ENCODE results near the gene ZNF750. TPM values are rescaled to one million over a fixed set of nuclear protein-coding genes. Genes with fewer than 3 reads are reported as not detected.

Gene ZNF750
- total RNA-seq, 4 donors from 2014 or later: not detected

GRCh38 chr17:82851381-82851780 is 11.6 kb upstream of the ZNF750 start:
- Histone ChIP-seq H3K27ac (no peak overlapping the region), H3K27me3 (no peaks in the 10 kb centered on the region), H3K9me3 (no peaks in the 10 kb centered on the region), H3K36me3 (peaks cover 0 to 18% (median 0%) of the 10 kb centered on the region in 3 donors), H3K4me1 (no peaks in the 10 kb centered on the region), H3K4me3 (no peak overlapping the region)
- 90 to 92% methylated on average over 11 to 12 of the region's 12 CpGs for WGBS, 2 donors
- DNase-seq (ENCODE audit: low spot score in 2 of 2): no peak
- TF ChIP-seq EP300 (IDR thresholded peaks at IDR 0.05): no peak
- TF ChIP-seq POLR2A (IDR thresholded peaks at IDR 0.05): no peak
- TF ChIP-seq, protein P1, sequence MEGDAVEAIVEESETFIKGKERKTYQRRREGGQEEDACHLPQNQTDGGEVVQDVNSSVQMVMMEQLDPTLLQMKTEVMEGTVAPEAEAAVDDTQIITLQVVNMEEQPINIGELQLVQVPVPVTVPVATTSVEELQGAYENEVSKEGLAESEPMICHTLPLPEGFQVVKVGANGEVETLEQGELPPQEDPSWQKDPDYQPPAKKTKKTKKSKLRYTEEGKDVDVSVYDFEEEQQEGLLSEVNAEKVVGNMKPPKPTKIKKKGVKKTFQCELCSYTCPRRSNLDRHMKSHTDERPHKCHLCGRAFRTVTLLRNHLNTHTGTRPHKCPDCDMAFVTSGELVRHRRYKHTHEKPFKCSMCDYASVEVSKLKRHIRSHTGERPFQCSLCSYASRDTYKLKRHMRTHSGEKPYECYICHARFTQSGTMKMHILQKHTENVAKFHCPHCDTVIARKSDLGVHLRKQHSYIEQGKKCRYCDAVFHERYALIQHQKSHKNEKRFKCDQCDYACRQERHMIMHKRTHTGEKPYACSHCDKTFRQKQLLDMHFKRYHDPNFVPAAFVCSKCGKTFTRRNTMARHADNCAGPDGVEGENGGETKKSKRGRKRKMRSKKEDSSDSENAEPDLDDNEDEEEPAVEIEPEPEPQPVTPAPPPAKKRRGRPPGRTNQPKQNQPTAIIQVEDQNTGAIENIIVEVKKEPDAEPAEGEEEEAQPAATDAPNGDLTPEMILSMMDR (IDR thresholded peaks at IDR 0.05): no peak

GRCh38 chr17:82849076-82849945 is 9.5 kb upstream of the ZNF750 start:
- Histone ChIP-seq H3K4me1 (no peaks in the 10 kb centered on the region), H3K36me3 (peaks cover 0 to 17% (median 0%) of the 10 kb centered on the region in 3 donors), H3K27ac (no peak overlapping the region), H3K9me3 (no peaks in the 10 kb centered on the region), H3K4me3 (no peak overlapping the region), H3K27me3 (no peaks in the 10 kb centered on the region)
- WGBS, 2 donors: 89 to 92% methylated on average over 29 to 33 of the region's 33 CpGs
- TF ChIP-seq POLR2A (IDR thresholded peaks at IDR 0.05): no peak
- TF ChIP-seq EP300 (IDR thresholded peaks at IDR 0.05): no peak
- TF ChIP-seq, protein P1 (IDR thresholded peaks at IDR 0.05): no peak
- DNase-seq (ENCODE audit: low spot score in 2 of 2): no peak

GRCh38 chr17:82848022-82848592 is 8.3 kb upstream of the ZNF750 start:
- peak overlapping the region in 2 of 4 donors; percentile 12 to 26 for H3K4me3 ChIP-seq
- DNase-seq (ENCODE audit: low spot score in 2 of 2): peak in 1 of 2 donors; percentile 18
- H3K36me3 ChIP-seq: peaks cover 0 to 13% (median 0%) of the 10 kb centered on the region in 3 donors
- no peaks in the 10 kb centered on the region for H3K9me3 ChIP-seq
- H3K27ac ChIP-seq: peak overlapping the region in 2 of 4 donors; percentile 23 to 48
- TF ChIP-seq EP300 (IDR thresholded peaks at IDR 0.05): peak in 1 of 2 donors; percentile 14
- TF ChIP-seq, protein P1 (IDR thresholded peaks at IDR 0.05): no peak
- H3K4me1 ChIP-seq: no peaks in the 10 kb centered on the region
- 68 to 72% methylated on average over 19 to 23 of the region's 23 CpGs for WGBS, 2 donors
- H3K27me3 ChIP-seq: no peaks in the 10 kb centered on the region

DNA sequence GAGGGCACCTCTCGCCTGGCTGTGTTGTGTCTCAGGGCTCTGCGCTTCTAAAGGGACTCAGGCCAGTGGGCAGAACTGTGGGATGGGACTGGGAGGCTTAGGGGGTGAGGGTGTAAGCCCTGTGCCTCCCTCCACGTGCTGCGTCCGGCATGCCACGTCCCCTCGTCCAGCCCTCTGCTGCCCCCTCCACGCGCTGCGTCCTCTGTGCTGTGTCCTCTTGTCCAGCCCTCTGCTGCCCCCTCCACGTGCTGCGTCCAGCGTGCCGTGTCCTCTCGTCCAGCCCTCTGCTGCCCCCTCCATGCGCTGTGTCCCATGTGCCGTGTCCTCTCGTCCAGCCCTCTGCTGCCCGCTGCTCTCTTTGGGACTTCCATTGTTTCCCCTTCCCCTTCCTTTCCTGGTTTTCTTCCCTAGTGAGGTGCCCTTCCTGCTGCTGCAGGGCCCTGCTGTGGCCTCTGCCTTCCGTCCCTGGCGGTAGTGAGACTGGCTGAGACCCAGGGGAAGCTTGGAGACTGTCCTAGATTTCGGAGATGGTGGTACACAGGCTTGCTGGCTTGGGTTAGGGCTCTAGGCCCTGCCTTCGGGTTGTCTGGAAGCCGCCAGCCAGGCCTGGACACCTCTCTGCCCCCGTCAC is 6.4 kb upstream of the ZNF750 start:
- H3K36me3 ChIP-seq: peaks cover 0 to 21% (median 0%) of the 10 kb centered on the region in 3 donors
- H3K4me1 ChIP-seq: no peaks in the 10 kb centered on the region
- DNase-seq (ENCODE audit: low spot score in 2 of 2): no peak
- TF ChIP-seq POLR2A (IDR thresholded peaks at IDR 0.05): no peak
- TF ChIP-seq, protein P1 (IDR thresholded peaks at IDR 0.05): no peak
- TF ChIP-seq EP300 (IDR thresholded peaks at IDR 0.05): no peak
- H3K27me3 ChIP-seq: no peaks in the 10 kb centered on the region
- 76 to 86% methylated on average over 25 of the region's 25 CpGs for WGBS, 2 donors
- peak overlapping the region in 1 of 4 donors; percentile 33 for H3K4me3 ChIP-seq
- H3K27ac ChIP-seq: peak overlapping the region in 2 of 4 donors; percentile 26 to 65
- H3K9me3 ChIP-seq: no peaks in the 10 kb centered on the region

All from tibial nerve (tissue), 4 donors.